Ishikawa (cell line): ENCODE results near the gene INTS14.

Experiments
- EGR1 ChIP-seq: IDR thresholded peaks from 2 replicates; pipeline ENCODE4 v1.6.1; 2012
- YY1 ChIP-seq: IDR thresholded peaks from 2 replicates; pipeline ENCODE4 v1.6.1; 2012; ENCODE audit warnings: low read depth
- ZBTB7A ChIP-seq: IDR thresholded peaks from 2 replicates; pipeline ENCODE4 v1.6.1; 2012; ENCODE audit warnings: low read depth

GRCh38 chr15:65651831-65652749, 41.2 kb upstream of the INTS14 start:
- no peak for TF ChIP-seq ZBTB7A
- TF ChIP-seq YY1 = no peak
- TF ChIP-seq EGR1 = no peak
